Measurements from ENCODE around the gene USP1.

The USP1 gene

DNA sequence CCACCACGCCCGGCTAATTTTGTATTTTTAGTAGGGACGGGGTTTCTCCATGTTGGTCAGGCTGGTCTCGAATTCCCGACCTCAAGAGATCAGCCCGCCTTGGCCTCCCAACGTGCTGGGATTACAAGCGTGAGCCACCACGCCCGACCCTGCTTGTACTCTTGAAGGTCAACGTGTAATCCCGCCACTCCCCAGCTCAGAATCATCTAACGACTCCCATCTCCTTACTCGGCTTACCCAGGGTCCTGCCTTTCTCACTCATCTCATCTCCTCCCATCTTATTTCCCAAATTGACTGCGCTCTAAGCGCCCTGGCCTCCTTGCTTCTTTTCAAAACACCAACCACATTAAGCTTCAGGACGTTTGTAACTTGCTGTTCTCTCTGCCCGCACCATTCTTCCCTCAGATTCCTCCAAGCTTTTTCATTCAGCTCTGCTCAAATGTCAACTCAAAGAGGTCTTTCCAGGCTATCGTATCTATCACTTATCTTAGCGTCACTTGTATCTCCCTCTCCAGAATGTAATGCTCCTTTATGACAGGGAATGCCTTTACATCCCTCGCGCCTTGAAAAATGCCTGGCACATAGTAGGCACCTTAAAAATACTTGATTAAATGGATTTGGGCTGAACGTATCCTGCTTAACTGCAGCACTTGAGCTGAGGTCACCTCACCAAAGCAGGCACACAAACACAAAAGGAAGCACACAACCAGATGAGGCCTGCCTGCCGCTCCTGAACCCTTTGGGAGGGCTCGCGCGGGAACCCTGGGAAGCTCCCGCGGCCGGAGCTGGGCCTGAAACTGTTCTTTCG lies 1.4 kb upstream of the USP1 start:
- DNase-seq (no peak), ATAC-seq (replicated peaks) (no peak)
- H3K4me1 Mint-ChIP-seq (ENCODE audit: low read depth in 2 of 2): peaks cover 22 to 27% of the 10 kb centered on the region in 2 donors
- H3K36me3 Mint-ChIP-seq (ENCODE audit: insufficient read depth): peaks cover 18% of the 10 kb centered on the region
- H3K4me3 Mint-ChIP-seq: peak overlapping the region; percentile 93 to 99
- peak overlapping the region; percentile 99 for H3K27ac Mint-ChIP-seq
- H3K9me3 Mint-ChIP-seq: peaks cover 2 to 8% of the 10 kb centered on the region in 2 donors
- no peaks in the 10 kb centered on the region for H3K27me3 Mint-ChIP-seq

GRCh38 chr1:62436039-62436465 lies 797 bp upstream of the USP1 start:
- Mint-ChIP-seq H3K4me1 (ENCODE audit: low read depth in 2 of 2) (peaks cover 24 to 34% of the 10 kb centered on the region in 2 donors), H3K9me3 (peaks cover 2 to 8% of the 10 kb centered on the region in 2 donors), H3K4me3 (peak overlapping the region; percentile 93 to 99), H3K36me3 (ENCODE audit: insufficient read depth) (peaks cover 20% of the 10 kb centered on the region), H3K27me3 (no peaks in the 10 kb centered on the region), H3K27ac (peak overlapping the region; percentile 99)
- ATAC-seq (replicated peaks) (no peak), DNase-seq (peak in 2 of 3 experiments; percentile 95 to 96)

DNA sequence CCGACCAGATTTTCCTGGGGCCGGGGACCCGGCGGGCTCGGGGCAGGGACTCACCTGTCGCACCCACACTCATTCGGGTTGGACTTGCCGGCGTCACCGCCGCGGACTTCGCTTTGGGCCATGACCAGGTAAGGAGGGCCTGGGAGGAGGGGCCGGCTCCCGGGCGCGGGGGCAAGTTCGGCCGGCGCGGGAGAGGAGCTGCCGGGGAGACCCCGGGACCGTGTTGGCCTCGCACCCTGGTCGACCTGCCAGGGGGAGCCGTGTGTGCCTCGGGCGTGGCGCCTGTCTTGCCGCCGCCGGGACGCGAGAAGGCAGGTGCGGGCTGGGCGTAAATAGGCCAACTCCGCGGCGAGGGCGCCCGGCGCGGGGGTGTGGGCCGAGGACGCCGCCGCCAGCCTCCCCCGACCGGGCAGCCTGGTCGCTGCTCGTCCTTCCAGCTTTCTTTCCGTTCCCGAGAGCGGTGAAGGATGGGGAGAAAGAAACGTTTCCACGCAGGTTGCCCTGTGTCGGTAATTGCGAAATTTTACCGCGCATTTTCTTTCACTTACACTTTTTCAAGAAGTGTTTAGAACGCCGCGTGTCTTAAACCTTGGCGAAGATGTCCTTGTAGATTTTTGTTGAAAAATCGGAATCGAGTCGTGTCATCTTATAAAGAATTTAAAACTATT lies 558 bp downstream of the USP1 start:
- no peak for ATAC-seq (replicated peaks)
- peak; percentile 33 to 37 (median 37) for DNase-seq
- H3K36me3 Mint-ChIP-seq (ENCODE audit: insufficient read depth): peaks cover 33% of the 10 kb centered on the region
- H3K4me3 Mint-ChIP-seq: peak overlapping the region; percentile 93 to 99
- H3K27me3 Mint-ChIP-seq: no peaks in the 10 kb centered on the region
- peaks cover 26 to 45% of the 10 kb centered on the region in 2 donors for H3K4me1 Mint-ChIP-seq (ENCODE audit: low read depth in 2 of 2)
- peaks cover 2 to 8% of the 10 kb centered on the region in 2 donors for H3K9me3 Mint-ChIP-seq
- H3K27ac Mint-ChIP-seq: peak overlapping the region; percentile 99

- Mint-ChIP-seq H3K36me3 (ENCODE audit: insufficient read depth) (peaks cover 41% of the 10 kb centered on the region), H3K4me1 (ENCODE audit: low read depth in 2 of 2) (peaks cover 26 to 45% of the 10 kb centered on the region in 2 donors), H3K27ac (peak overlapping the region; percentile 29 to 99), H3K27me3 (no peaks in the 10 kb centered on the region), H3K9me3 (peaks cover 2 to 8% of the 10 kb centered on the region in 2 donors), H3K4me3 (peak overlapping the region; percentile 93 to 99)
- no peak for DNase-seq
- ATAC-seq (replicated peaks): no peak
These were observed 1.3 kb downstream of the USP1 start for GRCh38 chr1:62438163-62438562.

DNA sequence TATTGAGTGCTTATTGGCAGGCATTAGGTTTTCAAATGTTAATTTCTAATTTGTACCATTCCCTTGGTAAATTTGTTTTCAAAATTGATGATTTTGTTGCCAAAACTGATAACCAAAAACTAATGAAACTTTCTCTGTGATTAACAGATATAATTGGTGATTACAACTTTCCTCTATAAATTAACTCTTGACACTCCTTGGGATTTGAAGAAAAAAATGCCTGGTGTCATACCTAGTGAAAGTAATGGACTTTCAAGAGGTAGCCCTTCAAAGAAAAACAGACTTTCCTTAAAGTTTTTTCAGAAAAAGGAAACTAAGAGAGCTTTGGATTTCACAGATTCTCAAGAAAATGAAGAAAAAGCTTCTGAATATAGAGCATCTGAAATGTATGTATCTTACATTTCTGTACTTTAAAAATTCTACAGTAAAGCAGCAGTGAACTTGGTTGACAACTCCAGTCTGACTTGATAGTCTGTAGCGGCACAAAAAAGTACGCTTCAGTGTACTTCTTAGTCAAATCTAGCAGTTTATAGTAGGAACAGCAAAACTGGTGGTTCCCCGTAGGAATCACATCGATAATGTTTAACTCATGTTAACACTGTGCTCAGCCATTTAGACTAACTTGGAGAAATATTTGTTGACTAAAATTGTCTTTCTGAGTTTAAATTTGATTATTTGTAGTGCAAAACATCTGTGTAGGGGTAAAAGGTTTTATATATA lies 3.0 kb downstream of the USP1 start:
- peaks cover 28 to 48% of the 10 kb centered on the region in 2 donors for H3K4me1 Mint-ChIP-seq (ENCODE audit: low read depth in 2 of 2)
- peaks cover 2 to 8% of the 10 kb centered on the region in 2 donors for H3K9me3 Mint-ChIP-seq
- H3K27ac Mint-ChIP-seq: peak overlapping the region; percentile 29 to 65

DNA sequence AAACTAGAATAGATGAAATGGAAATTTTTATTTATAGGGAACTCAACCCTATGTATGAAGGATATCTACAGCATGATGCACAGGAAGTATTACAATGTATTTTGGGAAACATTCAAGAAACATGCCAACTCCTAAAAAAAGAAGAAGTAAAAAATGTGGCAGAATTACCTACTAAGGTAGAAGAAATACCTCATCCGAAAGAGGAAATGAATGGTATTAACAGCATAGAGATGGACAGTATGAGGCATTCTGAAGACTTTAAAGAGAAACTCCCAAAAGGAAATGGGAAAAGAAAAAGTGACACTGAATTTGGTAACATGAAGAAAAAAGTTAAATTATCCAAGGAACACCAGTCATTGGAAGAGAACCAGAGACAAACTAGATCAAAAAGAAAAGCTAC lies 7.9 kb downstream of the USP1 start:
- H3K27me3 Mint-ChIP-seq: no peaks in the 10 kb centered on the region
- peaks cover 84% of the 10 kb centered on the region for H3K36me3 Mint-ChIP-seq (ENCODE audit: insufficient read depth)
- no peak overlapping the region for H3K27ac Mint-ChIP-seq
- no peaks in the 10 kb centered on the region for H3K9me3 Mint-ChIP-seq
- peaks cover 13 to 40% of the 10 kb centered on the region in 2 donors for H3K4me1 Mint-ChIP-seq (ENCODE audit: low read depth in 2 of 2)
- no peak overlapping the region for H3K4me3 Mint-ChIP-seq
- ATAC-seq (replicated peaks) (no peak), DNase-seq (no peak)

More for the DNA sequence above, 3.0 kb downstream of the USP1 start:
- no peak for DNase-seq
- Mint-ChIP-seq H3K36me3 (ENCODE audit: insufficient read depth) (peaks cover 52% of the 10 kb centered on the region), H3K27me3 (no peaks in the 10 kb centered on the region), H3K4me3 (peak overlapping the region; percentile 93 to 99)
- no peak for ATAC-seq (replicated peaks)

- H3K4me3 Mint-ChIP-seq: no peak overlapping the region
- peaks cover 72% of the 10 kb centered on the region for H3K36me3 Mint-ChIP-seq (ENCODE audit: insufficient read depth)
- peak overlapping the region; percentile 29 to 75 for H3K27ac Mint-ChIP-seq
- DNase-seq (no peak), ATAC-seq (replicated peaks) (no peak)
- H3K4me1 Mint-ChIP-seq (ENCODE audit: low read depth in 2 of 2): peaks cover 11 to 27% of the 10 kb centered on the region in 2 donors
- H3K9me3 Mint-ChIP-seq: no peaks in the 10 kb centered on the region
- no peaks in the 10 kb centered on the region for H3K27me3 Mint-ChIP-seq
These were observed 11.5 kb downstream of the USP1 start for GRCh38 chr1:62448221-62448933.

DNA sequence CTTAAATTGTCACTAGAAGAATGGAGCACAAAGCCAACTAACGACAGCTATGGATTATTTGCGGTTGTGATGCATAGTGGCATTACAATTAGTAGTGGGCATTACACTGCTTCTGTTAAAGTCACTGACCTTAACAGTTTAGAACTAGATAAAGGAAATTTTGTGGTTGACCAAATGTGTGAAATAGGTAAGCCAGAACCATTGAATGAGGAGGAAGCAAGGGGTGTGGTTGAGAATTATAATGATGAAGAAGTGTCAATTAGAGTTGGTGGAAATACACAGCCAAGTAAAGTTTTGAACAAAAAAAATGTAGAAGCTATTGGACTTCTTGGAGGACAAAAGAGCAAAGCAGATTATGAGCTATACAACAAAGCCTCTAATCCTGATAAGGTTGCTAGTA lies 13.5 kb downstream of the USP1 start:
- no peaks in the 10 kb centered on the region for H3K9me3 Mint-ChIP-seq
- no peak for DNase-seq
- peaks cover 8 to 23% of the 10 kb centered on the region in 2 donors for H3K4me1 Mint-ChIP-seq (ENCODE audit: low read depth in 2 of 2)
- H3K4me3 Mint-ChIP-seq: peak overlapping the region; percentile 1 to 45
- ATAC-seq (replicated peaks): peak; percentile 70
- H3K27me3 Mint-ChIP-seq: no peaks in the 10 kb centered on the region
- peaks cover 59% of the 10 kb centered on the region for H3K36me3 Mint-ChIP-seq (ENCODE audit: insufficient read depth)
- peak overlapping the region in 1 of 2 donors; percentile 2 for H3K27ac Mint-ChIP-seq

DNA sequence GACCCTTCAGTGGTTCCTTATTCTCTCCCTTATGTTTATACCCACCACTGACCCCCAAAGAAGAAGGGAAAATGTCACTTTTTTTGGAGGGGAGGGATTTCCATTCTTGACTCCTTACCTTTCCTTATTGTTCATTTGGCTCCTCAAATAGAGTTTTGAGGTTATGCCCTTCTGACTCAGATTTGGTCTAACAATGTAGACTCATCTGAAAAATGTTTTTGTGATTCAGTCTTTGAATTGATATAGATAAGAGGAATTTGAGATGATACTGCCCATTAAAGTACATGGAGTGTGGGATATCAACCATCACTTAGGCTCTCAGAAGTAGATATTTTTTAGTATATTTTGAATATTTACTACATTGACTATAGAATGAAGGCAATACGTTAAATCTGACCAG lies 16.1 kb downstream of the USP1 start:
- H3K4me1 Mint-ChIP-seq (ENCODE audit: low read depth in 2 of 2): peaks cover 8 to 23% of the 10 kb centered on the region in 2 donors
- H3K27ac Mint-ChIP-seq: no peak overlapping the region
- H3K9me3 Mint-ChIP-seq: no peaks in the 10 kb centered on the region
- H3K27me3 Mint-ChIP-seq: no peaks in the 10 kb centered on the region
- ATAC-seq (replicated peaks): no peak
- H3K4me3 Mint-ChIP-seq: no peak overlapping the region
- peaks cover 40% of the 10 kb centered on the region for H3K36me3 Mint-ChIP-seq (ENCODE audit: insufficient read depth)
- DNase-seq: no peak

GRCh38 chr1:62457955-62458354 lies 21.1 kb downstream of the USP1 start:
- Mint-ChIP-seq H3K4me1 (ENCODE audit: low read depth in 2 of 2) (no peaks in the 10 kb centered on the region), H3K27ac (no peak overlapping the region), H3K27me3 (no peaks in the 10 kb centered on the region), H3K4me3 (no peak overlapping the region), H3K9me3 (no peaks in the 10 kb centered on the region), H3K36me3 (ENCODE audit: insufficient read depth) (peaks cover 12% of the 10 kb centered on the region)
- no peak for DNase-seq
- no peak for ATAC-seq (replicated peaks)

GRCh38 chr1:62462370-62462769 lies 25.5 kb downstream of the USP1 start:
- no peaks in the 10 kb centered on the region for H3K9me3 Mint-ChIP-seq
- ATAC-seq (replicated peaks) (no peak), DNase-seq (no peak)
- H3K4me1 Mint-ChIP-seq (ENCODE audit: low read depth in 2 of 2): no peaks in the 10 kb centered on the region
- peaks cover 4% of the 10 kb centered on the region for H3K36me3 Mint-ChIP-seq (ENCODE audit: insufficient read depth)
- no peak overlapping the region for H3K27ac Mint-ChIP-seq
- H3K27me3 Mint-ChIP-seq: no peaks in the 10 kb centered on the region
- H3K4me3 Mint-ChIP-seq: no peak overlapping the region

DNA sequence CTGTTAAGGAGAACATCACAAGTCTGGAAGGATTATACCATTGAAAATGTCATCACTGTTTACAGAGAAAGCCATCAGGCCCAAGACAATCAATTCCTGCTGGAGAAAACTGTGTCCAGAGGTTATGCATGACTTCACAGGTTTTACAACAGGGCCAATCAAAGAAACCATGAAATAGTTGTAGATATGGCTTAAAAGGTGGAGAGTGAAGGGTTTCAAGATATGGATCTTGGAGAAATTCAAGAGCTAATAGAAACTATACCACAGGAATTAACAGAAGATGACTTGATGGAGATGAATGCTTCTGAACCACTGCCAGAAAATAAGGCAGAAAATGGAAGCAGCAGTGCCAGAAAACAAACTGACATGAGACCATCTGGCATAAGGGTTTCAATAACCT lies 30.2 kb downstream of the USP1 start:
- no peak for ATAC-seq (replicated peaks)
- Mint-ChIP-seq H3K27ac (no peak overlapping the region), H3K9me3 (no peaks in the 10 kb centered on the region), H3K4me3 (no peak overlapping the region), H3K4me1 (ENCODE audit: low read depth in 2 of 2) (no peaks in the 10 kb centered on the region), H3K36me3 (ENCODE audit: insufficient read depth) (peaks cover 8% of the 10 kb centered on the region), H3K27me3 (no peaks in the 10 kb centered on the region)
- DNase-seq: no peak
